H9 (cell line): ENCODE results near the gene FBXL20. TPM values are rescaled to one million over a fixed set of nuclear protein-coding genes. Genes with fewer than 3 reads are reported as not detected.
A peak's percentile ranks its signal among the peaks of the same experiment; 100 is the strongest.

ENCODE experiments used
- DNase-seq: peaks from one replicate; pipeline ENCODE4 v3.0.0-alpha.2; 2017
- H2AFZ ChIP-seq: one replicate; pipeline ENCODE4 v1.6.1; 2013; ENCODE audit warnings: mild to moderate bottlenecking, low read length, control low read depth, moderate library complexity
- H2AK5ac ChIP-seq: 2 replicates; pipeline ENCODE4 v1.6.1; 2013; ENCODE audit warnings: low read length, control low read depth, mixed read lengths; ENCODE audit not compliant: insufficient read length
- H2BK120ac ChIP-seq: one replicate; pipeline ENCODE4 v1.6.1; 2013; ENCODE audit warnings: low read depth, mild to moderate bottlenecking, low read length, control low read depth, inconsistent platforms; ENCODE audit not compliant: poor library complexity, severe bottlenecking
- H2BK12ac ChIP-seq: 2 replicates; pipeline ENCODE4 v1.6.1; 2013; ENCODE audit warnings: low read length, control low read depth, mixed read lengths, low read depth; ENCODE audit not compliant: insufficient read length
- H2BK15ac ChIP-seq: 2 replicates; pipeline ENCODE4 v1.6.1; 2013; ENCODE audit warnings: low read depth, low read length, control low read depth
- H2BK20ac ChIP-seq: one replicate; pipeline ENCODE4 v1.6.1; 2013; ENCODE audit warnings: low read depth, mild to moderate bottlenecking, low read length, control low read depth, inconsistent platforms; ENCODE audit not compliant: poor library complexity, severe bottlenecking
- H2BK5ac ChIP-seq: 2 replicates; pipeline ENCODE4 v1.6.1; 2013; ENCODE audit warnings: low read length, control low read depth, mixed read lengths; ENCODE audit not compliant: insufficient read length
- H3K14ac ChIP-seq: 2 replicates; pipeline ENCODE4 v1.6.1; 2013; ENCODE audit warnings: low read length, control low read depth; ENCODE audit not compliant: insufficient read depth
- H3K18ac ChIP-seq: 2 replicates; pipeline ENCODE4 v1.6.1; 2013; ENCODE audit warnings: low read depth, mild to moderate bottlenecking, mixed read lengths, low read length, control low read depth; ENCODE audit not compliant: insufficient read length
- H3K23ac ChIP-seq: 2 replicates; pipeline ENCODE4 v1.6.1; 2013; ENCODE audit warnings: low read length, control low read depth, mixed read lengths, low read depth; ENCODE audit not compliant: insufficient read length
- H3K23me2 ChIP-seq: 2 replicates; pipeline ENCODE4 v1.6.1; 2013; ENCODE audit warnings: low read depth, mild to moderate bottlenecking, mixed read lengths, low read length, control low read depth; ENCODE audit not compliant: insufficient read length, poor library complexity, severe bottlenecking
- H3K27ac ChIP-seq: 2 replicates; pipeline ENCODE4 v1.5.1; 2013; ENCODE audit warnings: low read length, control low read depth, mixed read lengths, low read depth; ENCODE audit not compliant: insufficient read length
- H3K27me3 ChIP-seq: 2 replicates; pipeline ENCODE4 v1.6.1; 2013; ENCODE audit warnings: low read length, control low read depth, inconsistent platforms; ENCODE audit not compliant: insufficient read depth
- H3K4ac ChIP-seq: 2 replicates; pipeline ENCODE4 v1.6.1; 2013; ENCODE audit warnings: low read depth, mild to moderate bottlenecking, control low read depth, inconsistent platforms, low read length, moderate library complexity
- H3K4me1 ChIP-seq: 2 replicates; pipeline ENCODE4 v1.6.1; 2013; ENCODE audit warnings: low read length, control low read depth, inconsistent platforms; ENCODE audit not compliant: insufficient read depth
- H3K4me2 ChIP-seq: 2 replicates; pipeline ENCODE4 v1.6.1; 2013; ENCODE audit warnings: low read length, control low read depth, mixed read lengths; ENCODE audit not compliant: insufficient read length, insufficient read depth
- H3K56ac ChIP-seq: 2 replicates; pipeline ENCODE4 v1.6.1; 2013; ENCODE audit warnings: low read depth, mild to moderate bottlenecking, mixed read lengths, low read length, control low read depth; ENCODE audit not compliant: insufficient read length
- H3K79me1 ChIP-seq: 2 replicates; pipeline ENCODE4 v1.6.1; 2013; ENCODE audit warnings: low read depth, mild to moderate bottlenecking, moderate library complexity, low read length, control low read depth, inconsistent platforms; ENCODE audit not compliant: insufficient read depth, poor library complexity, severe bottlenecking
- H3K79me2 ChIP-seq: 2 replicates; pipeline ENCODE4 v1.6.1; 2013; ENCODE audit warnings: low read length, control low read depth, inconsistent platforms; ENCODE audit not compliant: insufficient read depth
- H3K9ac ChIP-seq: 2 replicates; pipeline ENCODE4 v1.6.1; 2013; ENCODE audit warnings: low read length, control low read depth, mixed read lengths; ENCODE audit not compliant: insufficient read length; ENCODE audit errors: extremely low read depth
- H3K9me3 ChIP-seq: one replicate; pipeline ENCODE4 v1.6.1; 2013; ENCODE audit warnings: low read depth, low read length, inconsistent platforms; ENCODE audit not compliant: control insufficient read depth
- H3T11ph ChIP-seq: one replicate; pipeline ENCODE4 v1.6.1; 2013; ENCODE audit warnings: mild to moderate bottlenecking, low read length, control low read depth, inconsistent platforms
- H4K20me1 ChIP-seq: one replicate; pipeline ENCODE4 v1.6.1; 2013; ENCODE audit not compliant: control insufficient read depth, insufficient read length, insufficient read depth
- H4K5ac ChIP-seq: 2 replicates; pipeline ENCODE4 v1.6.1; 2013; ENCODE audit warnings: low read depth, mild to moderate bottlenecking, mixed read lengths, low read length, control low read depth; ENCODE audit not compliant: insufficient read length
- H4K8ac ChIP-seq: replicated peaks from 2 replicates; pipeline ENCODE4 v1.6.1; 2013; ENCODE audit warnings: low read length, control low read depth, mixed read lengths, low read depth; ENCODE audit not compliant: insufficient read length
- H4K91ac ChIP-seq: 2 replicates; pipeline ENCODE4 v1.6.1; 2013; ENCODE audit warnings: low read depth, mild to moderate bottlenecking, moderate library complexity, mixed read lengths, low read length, control low read depth; ENCODE audit not compliant: insufficient read length
- H3K27ac Mint-ChIP-seq, 3 experiments: 2 replicates in 2 of 3; 3 replicates in 1 of 3; pipeline ENCODE4 v1.8.0; 2020 to 2021; ENCODE audit warnings: mixed read lengths in 3 of 3, mild to moderate bottlenecking in 1 of 3, moderate library complexity in 1 of 3
- H3K27me3 Mint-ChIP-seq: 2 replicates; pipeline ENCODE4 v1.8.0; 2021; ENCODE audit warnings: low read depth, mild to moderate bottlenecking, moderate library complexity, mixed read lengths
- H3K36me3 Mint-ChIP-seq, 3 experiments: 2 replicates in 2 of 3; 3 replicates in 1 of 3; pipeline ENCODE4 v1.8.0; 2020 to 2021; ENCODE audit warnings: low read depth in 3 of 3, mixed read lengths in 3 of 3; ENCODE audit not compliant: insufficient read depth in 1 of 3
- H3K4me1 Mint-ChIP-seq, 2 experiments: 2 replicates each; pipeline ENCODE4 v1.8.0; 2020; ENCODE audit warnings: mixed read lengths in 2 of 2
- H3K4me3 Mint-ChIP-seq, 2 experiments: 2 replicates in 1 of 2; 3 replicates in 1 of 2; pipeline ENCODE4 v1.8.0; 2020 to 2021; ENCODE audit warnings: mild to moderate bottlenecking in 2 of 2, mixed read lengths in 2 of 2, moderate library complexity in 1 of 2
- H3K9me3 Mint-ChIP-seq, 2 experiments: 2 replicates in 1 of 2; 3 replicates in 1 of 2; pipeline ENCODE4 v1.8.0; 2020; ENCODE audit warnings: mild to moderate bottlenecking in 2 of 2, mixed read lengths in 2 of 2, moderate library complexity in 1 of 2
- WGBS: extraction: QIAGEN DNeasy Blood & Tissue Kit; methylation state at CpG from one replicate; pipeline ENCODE4 v1.1.7; 2013; ENCODE audit warnings: missing lambda C conversion rate, low lambda C conversion rate, mixed read lengths; ENCODE audit not compliant: insufficient read length; ENCODE audit errors: extremely low coverage; 5-methylcytosine and 5-hydroxymethylcytosine counted together
- total RNA-seq: library from RNA; stranded (reverse); gene quantifications from 2 replicates; pipeline ENCODE4 v1.2.1, GENCODE V29; 2021
- TF ChIP-seq, protein P1 (sequence below): fragments of 200-600 bp; sonication (generic); conservative IDR thresholded peaks from 3 replicates; pipeline ENCODE4 v1.8.0; 2021; ENCODE audit warnings: antibody characterized with exemption, mild to moderate bottlenecking

FBXL20 gene
- total RNA-seq, 1 experiment from 2014 or later, result 18.4 TPM

DNA sequence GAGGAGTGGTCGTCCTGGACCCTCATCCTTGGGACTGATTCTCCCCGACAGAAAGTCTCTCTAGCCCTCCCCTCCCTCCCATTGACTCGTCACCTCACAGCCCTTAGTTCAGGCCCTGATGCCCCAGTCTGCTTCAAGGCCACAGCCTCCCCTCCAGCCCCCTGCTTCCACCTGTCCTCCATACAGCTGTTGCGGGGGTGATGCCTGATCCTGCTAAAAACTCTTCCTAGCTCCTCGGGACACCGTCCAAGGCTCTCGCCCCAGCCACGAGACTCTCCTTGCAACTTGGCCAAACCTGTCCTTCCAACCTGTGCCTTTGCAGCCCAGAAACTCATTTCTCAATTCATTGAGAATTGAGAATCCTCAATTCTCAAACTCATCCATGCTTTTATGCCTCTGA, 182.5 kb downstream of the FBXL20 start:
- Histone ChIP-seq H4K8ac (no peak overlapping the region), H3K23ac (no peak overlapping the region), H3K4ac (no peak overlapping the region), H3K9ac (no peak overlapping the region), H3T11ph (no peak overlapping the region), H2AK5ac (no peak overlapping the region), H3K18ac (no peak overlapping the region), H2BK12ac (no peak overlapping the region), H2BK120ac (no peak overlapping the region), H4K91ac (no peak overlapping the region), H2BK20ac (no peak overlapping the region), H3K79me2 (no peaks in the 10 kb centered on the region), H3K4me1 (no peaks in the 10 kb centered on the region), H3K56ac (no peak overlapping the region), H3K27ac (no peak overlapping the region), H2BK15ac (no peak overlapping the region), H4K5ac (no peak overlapping the region), H3K23me2 (no peaks in the 10 kb centered on the region), H2BK5ac (no peak overlapping the region), H3K9me3 (no peaks in the 10 kb centered on the region), H3K79me1 (no peaks in the 10 kb centered on the region), H4K20me1 (no peaks in the 10 kb centered on the region), H3K4me2 (no peak overlapping the region), H3K27me3 (peaks cover 1% of the 10 kb centered on the region; the same call in 1 of the 2 replicates), H3K14ac (no peak overlapping the region), H2AFZ (no peak overlapping the region)
- DNase-seq, result peak; percentile 26
- Mint-ChIP-seq H3K27me3 (peaks cover 76% of the 10 kb centered on the region), H3K4me1 (peaks cover 8 to 17% of the 10 kb centered on the region in 2 experiments), H3K36me3 (no peaks in the 10 kb centered on the region; a peak in 1 of 7 replicates), H3K27ac (no peak overlapping the region), H3K4me3 (no peak overlapping the region), H3K9me3 (no peaks in the 10 kb centered on the region)
- WGBS, result no CpG with 5 or more reads among the region's 8 CpGs
- TF ChIP-seq, protein P1, sequence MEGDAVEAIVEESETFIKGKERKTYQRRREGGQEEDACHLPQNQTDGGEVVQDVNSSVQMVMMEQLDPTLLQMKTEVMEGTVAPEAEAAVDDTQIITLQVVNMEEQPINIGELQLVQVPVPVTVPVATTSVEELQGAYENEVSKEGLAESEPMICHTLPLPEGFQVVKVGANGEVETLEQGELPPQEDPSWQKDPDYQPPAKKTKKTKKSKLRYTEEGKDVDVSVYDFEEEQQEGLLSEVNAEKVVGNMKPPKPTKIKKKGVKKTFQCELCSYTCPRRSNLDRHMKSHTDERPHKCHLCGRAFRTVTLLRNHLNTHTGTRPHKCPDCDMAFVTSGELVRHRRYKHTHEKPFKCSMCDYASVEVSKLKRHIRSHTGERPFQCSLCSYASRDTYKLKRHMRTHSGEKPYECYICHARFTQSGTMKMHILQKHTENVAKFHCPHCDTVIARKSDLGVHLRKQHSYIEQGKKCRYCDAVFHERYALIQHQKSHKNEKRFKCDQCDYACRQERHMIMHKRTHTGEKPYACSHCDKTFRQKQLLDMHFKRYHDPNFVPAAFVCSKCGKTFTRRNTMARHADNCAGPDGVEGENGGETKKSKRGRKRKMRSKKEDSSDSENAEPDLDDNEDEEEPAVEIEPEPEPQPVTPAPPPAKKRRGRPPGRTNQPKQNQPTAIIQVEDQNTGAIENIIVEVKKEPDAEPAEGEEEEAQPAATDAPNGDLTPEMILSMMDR, result no peak
